ENCODE data around the gene METTL13. TPM values are rescaled to one million over a fixed set of nuclear protein-coding genes. Genes with fewer than 3 reads are reported as not detected.

Gene METTL13
- total and polyA plus RNA-seq, 2 of the 8 experiments (the other 6 are each of a cell fraction or from before 2014, with no cell fraction given), result 38.1 to 66.3 TPM

DNA sequence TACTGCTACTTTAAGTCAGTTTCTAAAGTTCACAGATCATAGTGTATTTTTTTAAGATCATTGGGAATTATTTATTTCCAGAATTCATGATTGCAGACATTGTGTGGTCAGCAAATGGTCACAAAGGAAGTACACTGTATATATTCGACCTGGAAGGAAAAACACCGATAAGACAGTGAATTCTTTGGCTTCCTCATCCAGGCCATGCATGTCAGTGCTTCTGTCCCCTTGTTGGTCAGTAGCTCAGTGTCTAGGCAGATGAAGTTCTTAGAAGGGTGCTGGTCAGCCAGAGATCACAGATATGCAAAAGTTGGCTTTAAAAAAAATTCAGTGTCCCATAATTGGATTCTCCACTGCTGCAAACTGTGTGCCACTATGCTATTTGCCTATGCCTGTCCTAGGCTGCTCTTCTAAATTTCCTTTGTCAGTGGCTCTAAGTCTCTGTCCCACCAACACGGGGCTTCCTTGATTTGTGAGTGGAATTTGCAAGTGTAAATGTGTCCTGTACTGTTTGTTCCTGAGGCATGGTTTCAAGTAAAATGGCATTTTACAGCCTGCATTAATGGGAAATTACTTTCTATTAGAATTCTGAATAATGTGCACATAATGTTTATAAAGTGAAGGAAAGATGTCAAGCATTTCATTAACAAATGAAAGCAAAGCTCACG, 27.6 kb upstream of the METTL13 start:
- Histone ChIP-seq H2AFZ (ENCODE audit: low read length) (peak overlapping the region; percentile 60; the same call in 1 of the 2 replicates), H3K27ac (ENCODE audit: low read depth, low read length) (no peak overlapping the region)
- POLR2A ChIA-PET (ENCODE audit: partially characterized antibody), result interaction anchor here (1.1 to 1.7 kb wide), 2 partner anchors 11 to 31 kb away, joined by 3 to 9 read pairs; no protein-coding TSS in a partner anchor

More for the DNA sequence above, 27.6 kb upstream of the METTL13 start:
- Histone ChIP-seq H2BK120ac (replicated peaks; ENCODE audit: low read depth, low read length) (peak overlapping the region; percentile 24), H3K23ac (ENCODE audit: insufficient read length) (no peak overlapping the region), H3K4me2 (ENCODE audit: insufficient read depth in 1 of 2, low read depth in 2 of 2, low read length in 2 of 2) (no peak overlapping the region), H4K91ac (replicated peaks; ENCODE audit: insufficient read length, low read length) (peak overlapping the region; percentile 93), H4K8ac (ENCODE audit: extremely low read depth, insufficient read depth, low read length) (no peak overlapping the region), H2BK15ac (ENCODE audit: low read length) (no peak overlapping the region), H3K4me3 (ENCODE audit: extremely low read depth in 1 of 4, insufficient read depth in 2 of 4, low read depth in 3 of 4, low read length in 4 of 4) (no peak overlapping the region), H2BK5ac (ENCODE audit: low read depth, low read length) (peak overlapping the region; percentile 45; the same call in 1 of the 2 replicates), H3K14ac (ENCODE audit: insufficient read length) (no peak overlapping the region), H2AK5ac (ENCODE audit: low read depth, low read length) (no peak overlapping the region), H3K4ac (replicated peaks; ENCODE audit: insufficient read length, low read depth, low read length) (no peak overlapping the region), H3K9ac (replicated peaks in 1 of 4; ENCODE audit: extremely low read depth in 1 of 4, low read depth in 3 of 4, low read length in 3 of 4) (no peak overlapping the region), H4K5ac (ENCODE audit: insufficient read length, low read depth, low read length) (peak overlapping the region; percentile 7), H3K56ac (replicated peaks; ENCODE audit: insufficient read length, low read depth, low read length) (no peak overlapping the region), H3K23me2 (ENCODE audit: low read depth, low read length) (0 out of 2 replicates have a peak, but pooled peaks cover 3% of the 10 kb centered on the region), H3K79me2 (ENCODE audit: control insufficient read depth in 1 of 2, insufficient read depth in 2 of 2, low read length in 2 of 2) (no peaks in the 10 kb centered on the region), H2BK20ac (ENCODE audit: low read length) (0 out of 2 replicates have a peak overlapping the region, but pooled peaks have one; percentile 4), H3K4me1 (replicated peaks in 1 of 4; ENCODE audit: control insufficient read depth in 3 of 4, insufficient read depth in 4 of 4, low read length in 3 of 4) (peaks cover 2 to 12% (median 6%) of the 10 kb centered on the region in 4 experiments; a peak in 4 of 7 replicates), H3K36me3 (ENCODE audit: control insufficient read depth in 2 of 4, insufficient read depth in 4 of 4, low read length in 3 of 4) (peaks cover 0 to 3% (median 0%) of the 10 kb centered on the region in 4 experiments; a peak in 1 of 8 replicates), H3K9me3 (ENCODE audit: insufficient read depth in 2 of 2, low read depth in 1 of 2, low read length in 1 of 2) (peaks cover 11 to 17% of the 10 kb centered on the region in 2 experiments), H3K27me3 (replicated peaks in 1 of 4; ENCODE audit: control insufficient read depth in 3 of 4, extremely low read depth in 1 of 4, insufficient read depth in 3 of 4, low read length in 3 of 4) (peaks cover 0 to 1% (median 0%) of the 10 kb centered on the region in 4 experiments; a peak in 1 of 7 replicates), H4K20me1 (replicated peaks in 1 of 2; ENCODE audit: control insufficient read depth in 1 of 2, insufficient read depth in 2 of 2, low read length in 2 of 2) (no peaks in the 10 kb centered on the region), H3K18ac (ENCODE audit: extremely low read depth, low read length) (peak overlapping the region; percentile 62; the same call in 1 of the 2 replicates), H2BK12ac (ENCODE audit: low read depth, low read length) (no peak overlapping the region; the same call in 1 of the 2 replicates), H3K79me1 (ENCODE audit: low read depth, low read length) (no peaks in the 10 kb centered on the region)
- FAIRE-seq, result no peak
- no peak for DNase-seq (ENCODE audit: low read depth in 1 of 2, low spot score in 2 of 2)
- CTCF ChIA-PET (ENCODE audit: partially characterized antibody), result interaction anchor here (3.2 kb wide), 1 partner anchor 108 kb away, joined by 10 read pairs; no protein-coding TSS in a partner anchor
- no peak for TF ChIP-seq CEBPB (IDR thresholded peaks at IDR 0.05; ENCODE audit: low read depth, low read length)
- TF ChIP-seq KDM4A (IDR thresholded peaks at IDR 0.05; ENCODE audit: low read depth, low read length, severe bottlenecking), result peak; percentile 5
- TF ChIP-seq SUZ12 (IDR thresholded peaks at IDR 0.05; ENCODE audit: low read length), result no peak
- WGBS, 2 experiments (ENCODE audit: extremely low coverage in 1 of 2, insufficient coverage in 1 of 2, insufficient read length in 1 of 2, insufficient replicate concordance in 2 of 2, low coverage in 1 of 2, low lambda C conversion rate in 2 of 2, missing lambda C conversion rate in 1 of 2), result 57% methylated on average over 4 of the region's 4 CpGs; no CpG with 5 or more reads in 1 of the 2 experiments
